Activated CD4-positive, alpha-beta T cell treated with anti-CD3 and anti-CD28 coated beads for 1 hour (primary cell): ENCODE data around the gene IGDCC3.

Experiments used
- DNase-seq: peaks from one replicate; pipeline ENCODE4 v3.0.0-alpha.2; 2020

IGDCC3 gene

GRCh38 chr15:65318870-65319356, 58.9 kb downstream of the IGDCC3 start:
- peak; percentile 62 for DNase-seq

- DNase-seq = no peak
Measured at GRCh38 chr15:65312400-65312916, 65.3 kb downstream of the IGDCC3 start.

GRCh38 chr15:65311760-65312159, 66.0 kb downstream of the IGDCC3 start:
- no peak for DNase-seq

- no peak for DNase-seq
Measured at GRCh38 chr15:65310431-65311137, 67.2 kb downstream of the IGDCC3 start.

- DNase-seq = no peak
Measured at GRCh38 chr15:65309882-65310418, 67.9 kb downstream of the IGDCC3 start.

GRCh38 chr15:65307978-65308377, 69.8 kb downstream of the IGDCC3 start:
- no peak for DNase-seq

- no peak for DNase-seq
Measured at GRCh38 chr15:65306551-65306950, 71.3 kb downstream of the IGDCC3 start.

GRCh38 chr15:65305776-65306175, 72.0 kb downstream of the IGDCC3 start:
- no peak for DNase-seq

- DNase-seq = no peak
Measured at GRCh38 chr15:65305150-65305758, 72.5 kb downstream of the IGDCC3 start.

- DNase-seq = peak; percentile 62
Measured at GRCh38 chr15:65304381-65305149, 73.2 kb downstream of the IGDCC3 start, which contains the start of gene RNU5B-1. Gene RNU5B-1 (plus strand): TSS chr15:65304677.

- no peak for DNase-seq
Measured at GRCh38 chr15:65303687-65304380, 74.0 kb downstream of the IGDCC3 start.

- DNase-seq = no peak
Measured at GRCh38 chr15:65302061-65302460, 75.7 kb downstream of the IGDCC3 start.

- no peak for DNase-seq
Measured at GRCh38 chr15:65300924-65301441, 76.8 kb downstream of the IGDCC3 start.

GRCh38 chr15:65298731-65299130, 79.1 kb downstream of the IGDCC3 start:
- no peak for DNase-seq

- no peak for DNase-seq
Measured at GRCh38 chr15:65292938-65293518, 84.8 kb downstream of the IGDCC3 start.

- no peak for DNase-seq
Measured at GRCh38 chr15:65290228-65290627, 87.6 kb downstream of the IGDCC3 start.

- DNase-seq = no peak
Measured at GRCh38 chr15:65289261-65289854, 88.4 kb downstream of the IGDCC3 start.

- no peak for DNase-seq
Measured at GRCh38 chr15:65287520-65287855, 90.3 kb downstream of the IGDCC3 start.

GRCh38 chr15:65286704-65287519, 90.9 kb downstream of the IGDCC3 start, which contains the start of gene PARP16:
Gene PARP16 (minus strand): TSS chr15:65286883. CDS start chr15:65286426, 457 bp downstream.
- DNase-seq = peak; percentile 85

- no peak for DNase-seq
Measured at GRCh38 chr15:65286069-65286703, 91.6 kb downstream of the IGDCC3 start.
